ENCODE results near the gene PA2G4.

- TF ChIP-seq POLR2AphosphoS5 (IDR thresholded peaks at IDR 0.05) (no peak), REST (IDR thresholded peaks at IDR 0.05; ENCODE audit: borderline replicate concordance) (no peak), CTCF (IDR thresholded peaks at IDR 0.05; ENCODE audit: poor library complexity, severe bottlenecking) (no peak), EP300 (conservative IDR thresholded peaks at IDR 0.05; ENCODE audit: poor library complexity, severe bottlenecking) (no peak), EZH2 (IDR thresholded peaks at IDR 0.05; ENCODE audit: borderline replicate concordance, insufficient read depth, low read length, poor library complexity, severe bottlenecking) (no peak), RAD21 (conservative IDR thresholded peaks at IDR 0.05) (no peak), SMC3 (conservative IDR thresholded peaks at IDR 0.05; ENCODE audit: poor library complexity) (no peak), TAF1 (IDR thresholded peaks at IDR 0.05; ENCODE audit: low read depth) (no peak), MXI1 (conservative IDR thresholded peaks at IDR 0.05; ENCODE audit: poor library complexity, severe bottlenecking) (no peak)
These were observed 17.8 kb upstream of the PA2G4 start for GRCh38 chr12:56086608-56087007.

Data from neural cell (in vitro differentiated cells).